A549 treated with AZD2906 at 1 μM for 4 hours (cell line): ENCODE data around the gene PIK3C2G. TPM values are rescaled to one million over a fixed set of nuclear protein-coding genes. Genes with fewer than 3 reads are reported as not detected.

Experiments
- total RNA-seq: library from RNA; stranded (reverse); fragments of 200-300 nt; extraction: Qiagen RNA extraction; gene quantifications from 5 replicates; pipeline ENCODE4 v1.2.3, GENCODE V29; 2022

Gene PIK3C2G, protein sequence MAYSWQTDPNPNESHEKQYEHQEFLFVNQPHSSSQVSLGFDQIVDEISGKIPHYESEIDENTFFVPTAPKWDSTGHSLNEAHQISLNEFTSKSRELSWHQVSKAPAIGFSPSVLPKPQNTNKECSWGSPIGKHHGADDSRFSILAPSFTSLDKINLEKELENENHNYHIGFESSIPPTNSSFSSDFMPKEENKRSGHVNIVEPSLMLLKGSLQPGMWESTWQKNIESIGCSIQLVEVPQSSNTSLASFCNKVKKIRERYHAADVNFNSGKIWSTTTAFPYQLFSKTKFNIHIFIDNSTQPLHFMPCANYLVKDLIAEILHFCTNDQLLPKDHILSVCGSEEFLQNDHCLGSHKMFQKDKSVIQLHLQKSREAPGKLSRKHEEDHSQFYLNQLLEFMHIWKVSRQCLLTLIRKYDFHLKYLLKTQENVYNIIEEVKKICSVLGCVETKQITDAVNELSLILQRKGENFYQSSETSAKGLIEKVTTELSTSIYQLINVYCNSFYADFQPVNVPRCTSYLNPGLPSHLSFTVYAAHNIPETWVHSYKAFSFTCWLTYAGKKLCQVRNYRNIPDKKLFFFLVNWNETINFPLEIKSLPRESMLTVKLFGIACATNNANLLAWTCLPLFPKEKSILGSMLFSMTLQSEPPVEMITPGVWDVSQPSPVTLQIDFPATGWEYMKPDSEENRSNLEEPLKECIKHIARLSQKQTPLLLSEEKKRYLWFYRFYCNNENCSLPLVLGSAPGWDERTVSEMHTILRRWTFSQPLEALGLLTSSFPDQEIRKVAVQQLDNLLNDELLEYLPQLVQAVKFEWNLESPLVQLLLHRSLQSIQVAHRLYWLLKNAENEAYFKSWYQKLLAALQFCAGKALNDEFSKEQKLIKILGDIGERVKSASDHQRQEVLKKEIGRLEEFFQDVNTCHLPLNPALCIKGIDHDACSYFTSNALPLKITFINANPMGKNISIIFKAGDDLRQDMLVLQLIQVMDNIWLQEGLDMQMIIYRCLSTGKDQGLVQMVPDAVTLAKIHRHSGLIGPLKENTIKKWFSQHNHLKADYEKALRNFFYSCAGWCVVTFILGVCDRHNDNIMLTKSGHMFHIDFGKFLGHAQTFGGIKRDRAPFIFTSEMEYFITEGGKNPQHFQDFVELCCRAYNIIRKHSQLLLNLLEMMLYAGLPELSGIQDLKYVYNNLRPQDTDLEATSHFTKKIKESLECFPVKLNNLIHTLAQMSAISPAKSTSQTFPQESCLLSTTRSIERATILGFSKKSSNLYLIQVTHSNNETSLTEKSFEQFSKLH (N-terminal part only)
- not detected in 5 replicates for total RNA-seq

DNA sequence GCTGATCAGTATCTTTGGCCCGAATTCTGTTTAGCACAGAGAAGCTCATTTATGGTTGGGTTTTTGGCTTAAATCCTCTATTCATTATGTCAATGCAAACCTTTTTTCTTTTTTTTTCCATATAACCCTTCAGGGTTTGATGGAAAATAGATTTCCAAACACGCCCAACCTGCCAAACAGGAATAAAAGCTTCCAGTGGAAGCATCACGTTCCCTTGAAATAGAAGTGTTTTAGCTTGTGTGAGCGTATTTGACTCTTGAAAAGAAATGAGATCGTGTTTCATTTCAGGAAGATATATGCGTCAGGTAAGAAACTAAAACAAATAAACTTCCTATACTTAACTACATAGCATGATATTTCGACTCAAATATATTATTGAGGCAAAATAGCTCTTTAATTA, at the start of gene PIK3C2G:
PIK3C2G (plus strand) TSS at position 246 of the 400 bp plus-strand sequence. CDS start 20,564 bp downstream, outside the sequence.

Other genes with a start within 250 kb of the PIK3C2G start
- gene RERGL, start 171.3 kb upstream of the PIK3C2G start, total RNA-seq = not detected in 5 replicates